Mesenchymal stem cell (in vitro differentiated cells and primary cell): ENCODE data around the gene FNDC3B.
A peak's percentile ranks its signal among the peaks of the same experiment; 100 is the strongest.

ENCODE experiments used
- DNase-seq: peaks from one replicate; pipeline ENCODE4 v3.0.0-alpha.2; 2013
- H2AFZ ChIP-seq: one replicate; pipeline ENCODE4 v1.6.1; 2013; ENCODE audit warnings: low read depth, mild to moderate bottlenecking, control low read depth, inconsistent platforms, low read length, moderate library complexity
- H2AK5ac ChIP-seq: 2 replicates; pipeline ENCODE4 v1.6.1; 2013; ENCODE audit warnings: low read length, moderate library complexity, mild to moderate bottlenecking, inconsistent platforms; ENCODE audit not compliant: severe bottlenecking
- H2BK120ac ChIP-seq: one replicate; pipeline ENCODE4 v1.6.1; 2013; ENCODE audit warnings: low read depth, mild to moderate bottlenecking, inconsistent platforms, low read length, moderate library complexity
- H2BK12ac ChIP-seq, 2 experiments: one replicate each; pipeline ENCODE4 v1.6.1; 2013; ENCODE audit warnings: inconsistent platforms in 2 of 2, low read length in 2 of 2, mild to moderate bottlenecking in 2 of 2, moderate library complexity in 2 of 2, control low read depth in 1 of 2
- H2BK15ac ChIP-seq: one replicate; pipeline ENCODE4 v1.6.1; 2013; ENCODE audit warnings: mild to moderate bottlenecking, low read depth, inconsistent platforms; ENCODE audit not compliant: poor library complexity, severe bottlenecking
- H2BK5ac ChIP-seq: 2 replicates; pipeline ENCODE4 v1.6.1; 2013; ENCODE audit warnings: low read depth, mild to moderate bottlenecking, low read length, control low read depth, inconsistent platforms; ENCODE audit not compliant: poor library complexity, severe bottlenecking
- H3K14ac ChIP-seq, 2 experiments: one replicate each; pipeline ENCODE4 v1.6.1; 2013; ENCODE audit warnings: inconsistent platforms in 2 of 2, low read length in 2 of 2, control low read depth in 1 of 2, mild to moderate bottlenecking in 1 of 2, moderate library complexity in 1 of 2
- H3K18ac ChIP-seq, 2 experiments: one replicate each; pipeline ENCODE4 v1.6.1; 2013; ENCODE audit warnings: inconsistent platforms in 2 of 2, low read length in 2 of 2, control low read depth in 1 of 2, low read depth in 1 of 2, mild to moderate bottlenecking in 1 of 2
- H3K23ac ChIP-seq, 2 experiments: one replicate each; pipeline ENCODE4 v1.6.1; 2013; ENCODE audit warnings: inconsistent platforms in 2 of 2, low read length in 2 of 2, mild to moderate bottlenecking in 2 of 2, moderate library complexity in 2 of 2, control low read depth in 1 of 2
- H3K27ac ChIP-seq: 2 replicates; pipeline ENCODE4 v1.5.1; 2013; ENCODE audit warnings: mild to moderate bottlenecking, moderate library complexity, low read length, control low read depth, inconsistent platforms; ENCODE audit not compliant: poor library complexity, severe bottlenecking
- H3K27me3 ChIP-seq, 2 experiments: 2 replicates each; pipeline versions ENCODE4 v1.6.1 to v1.7.0; 2013; ENCODE audit warnings: low read length in 2 of 2, mild to moderate bottlenecking in 2 of 2, moderate library complexity in 2 of 2, control low read depth in 1 of 2, inconsistent platforms in 1 of 2; ENCODE audit not compliant: control insufficient read depth in 1 of 2, insufficient read depth in 1 of 2
- H3K36me3 ChIP-seq, 2 experiments: 2 replicates each; pipeline versions ENCODE4 v1.6.1 to v1.7.0; 2013; ENCODE audit warnings: low read length in 2 of 2, control low read depth in 1 of 2, inconsistent platforms in 1 of 2, low read depth in 1 of 2, mild to moderate bottlenecking in 1 of 2; ENCODE audit not compliant: insufficient read depth in 2 of 2, control insufficient read depth in 1 of 2
- H3K4ac ChIP-seq, 2 experiments: one replicate each; pipeline ENCODE4 v1.6.1; 2013; ENCODE audit warnings: inconsistent platforms in 2 of 2, low read length in 2 of 2, mild to moderate bottlenecking in 2 of 2, moderate library complexity in 2 of 2, control low read depth in 1 of 2, low read depth in 1 of 2
- H3K4me1 ChIP-seq: 2 replicates; pipeline ENCODE4 v1.6.1; 2013; ENCODE audit warnings: low read depth, low read length, control low read depth; ENCODE audit not compliant: control insufficient read depth, insufficient read depth
- H3K4me2 ChIP-seq: 2 replicates; pipeline ENCODE4 v1.6.1; 2013; ENCODE audit warnings: low read length, mild to moderate bottlenecking, inconsistent platforms; ENCODE audit not compliant: poor library complexity, severe bottlenecking
- H3K4me3 ChIP-seq, 2 experiments: 2 replicates each; pipeline versions ENCODE4 v1.5.1 to v1.7.0; 2013; ENCODE audit warnings: low read length in 2 of 2, mild to moderate bottlenecking in 2 of 2, control low read depth in 1 of 2, low read depth in 1 of 2; ENCODE audit not compliant: insufficient read depth in 1 of 2
- H3K79me1 ChIP-seq: replicated peaks from 2 replicates; pipeline ENCODE4 v1.6.1; 2013; ENCODE audit warnings: mild to moderate bottlenecking, control low read depth, low read length, inconsistent platforms; ENCODE audit not compliant: poor library complexity, severe bottlenecking
- H3K9ac ChIP-seq: 2 replicates; pipeline ENCODE4 v1.7.0; 2013; ENCODE audit warnings: mild to moderate bottlenecking, low read length, moderate library complexity
- H3K9me3 ChIP-seq: 2 replicates; pipeline ENCODE4 v1.7.0; 2013; ENCODE audit warnings: mild to moderate bottlenecking, low read length; ENCODE audit not compliant: control insufficient read depth
- H4K8ac ChIP-seq: one replicate; pipeline ENCODE4 v1.6.1; 2013; ENCODE audit warnings: inconsistent platforms, mild to moderate bottlenecking, low read length, moderate library complexity
- H4K91ac ChIP-seq: one replicate; pipeline ENCODE4 v1.6.1; 2013; ENCODE audit warnings: mild to moderate bottlenecking, low read length, inconsistent platforms
- WGBS: methylation state at CpG from one replicate; pipeline ENCODE4 v1.1.7; 2013; ENCODE audit warnings: mixed read lengths; 5-methylcytosine and 5-hydroxymethylcytosine counted together

FNDC3B gene

GRCh38 chr3:172174513-172175253 is 135.3 kb downstream of the FNDC3B start:
- peaks cover 5% of the 10 kb centered on the region for H3K4me1 ChIP-seq
- H3K9me3 ChIP-seq: no peaks in the 10 kb centered on the region
- H2BK120ac ChIP-seq: no peak overlapping the region
- H4K91ac ChIP-seq: no peak overlapping the region
- peaks cover 5% of the 10 kb centered on the region for H3K79me1 ChIP-seq
- peak overlapping the region in 1 of 2 experiments; percentile 76 for H3K4ac ChIP-seq
- no peak overlapping the region for H2BK5ac ChIP-seq
- WGBS: 53% methylated on average over 6 of the region's 7 CpGs
- peak overlapping the region; percentile 43 for H3K27ac ChIP-seq
- DNase-seq: peak; percentile 58
- no peak overlapping the region for H3K4me3 ChIP-seq
- no peak overlapping the region for H2BK15ac ChIP-seq
- H2BK12ac ChIP-seq: no peak overlapping the region
- no peak overlapping the region for H3K9ac ChIP-seq
- no peak overlapping the region for H4K8ac ChIP-seq
- no peak overlapping the region for H3K4me2 ChIP-seq
- H3K14ac ChIP-seq: no peak overlapping the region
- peak overlapping the region; percentile 10 for H2AK5ac ChIP-seq
- no peaks in the 10 kb centered on the region for H3K27me3 ChIP-seq
- peaks cover 9 to 20% of the 10 kb centered on the region in 2 experiments for H3K36me3 ChIP-seq
- no peak overlapping the region for H2AFZ ChIP-seq
- peak overlapping the region; percentile 45 to 66 for H3K18ac ChIP-seq
- peak overlapping the region in 1 of 2 experiments; percentile 72 for H3K23ac ChIP-seq

- WGBS: no CpG with 5 or more reads among the region's 3 CpGs
- Histone ChIP-seq H3K27me3 (no peaks in the 10 kb centered on the region), H2BK5ac (no peak overlapping the region), H3K9ac (no peak overlapping the region), H2AK5ac (peak overlapping the region; percentile 10), H3K14ac (no peak overlapping the region), H2BK120ac (no peak overlapping the region), H4K91ac (no peak overlapping the region), H3K9me3 (no peaks in the 10 kb centered on the region), H3K4ac (peak overlapping the region in 1 of 2 experiments; percentile 76), H4K8ac (no peak overlapping the region), H3K18ac (peak overlapping the region; percentile 45 to 66), H3K79me1 (peaks cover 7% of the 10 kb centered on the region), H2AFZ (no peak overlapping the region), H3K4me1 (peaks cover 6% of the 10 kb centered on the region), H3K4me3 (no peak overlapping the region), H3K23ac (no peak overlapping the region), H3K4me2 (no peak overlapping the region), H3K36me3 (peaks cover 7 to 20% of the 10 kb centered on the region in 2 experiments), H2BK12ac (no peak overlapping the region), H3K27ac (peak overlapping the region; percentile 43), H2BK15ac (no peak overlapping the region)
- DNase-seq: no peak
These were observed 135.8 kb downstream of the FNDC3B start for GRCh38 chr3:172175254-172175599.

GRCh38 chr3:172176061-172176770 is 136.8 kb downstream of the FNDC3B start:
- Histone ChIP-seq H3K14ac (no peak overlapping the region), H3K4me3 (no peak overlapping the region), H2AK5ac (no peak overlapping the region), H3K4ac (no peak overlapping the region), H3K36me3 (peaks cover 6 to 14% of the 10 kb centered on the region in 2 experiments), H2AFZ (no peak overlapping the region), H2BK15ac (no peak overlapping the region), H2BK120ac (no peak overlapping the region), H3K4me2 (no peak overlapping the region), H2BK12ac (no peak overlapping the region), H4K8ac (no peak overlapping the region), H3K27me3 (no peaks in the 10 kb centered on the region), H3K79me1 (peaks cover 5% of the 10 kb centered on the region), H3K9me3 (no peaks in the 10 kb centered on the region), H3K27ac (no peak overlapping the region), H3K4me1 (peaks cover 7% of the 10 kb centered on the region), H3K9ac (no peak overlapping the region), H3K23ac (no peak overlapping the region), H3K18ac (no peak overlapping the region), H2BK5ac (no peak overlapping the region), H4K91ac (no peak overlapping the region)
- no peak for DNase-seq
- WGBS: 86% methylated on average over 2 of the region's 3 CpGs

- Histone ChIP-seq H3K79me1 (peaks cover 5% of the 10 kb centered on the region), H3K27ac (no peak overlapping the region), H3K23ac (no peak overlapping the region), H3K4me3 (no peak overlapping the region), H2AK5ac (no peak overlapping the region), H3K18ac (no peak overlapping the region), H3K4ac (no peak overlapping the region), H3K27me3 (no peaks in the 10 kb centered on the region), H2BK15ac (no peak overlapping the region), H2AFZ (no peak overlapping the region), H4K8ac (no peak overlapping the region), H2BK12ac (no peak overlapping the region), H4K91ac (no peak overlapping the region), H3K4me1 (peaks cover 11% of the 10 kb centered on the region), H3K9me3 (no peaks in the 10 kb centered on the region), H2BK5ac (no peak overlapping the region), H3K4me2 (no peak overlapping the region), H3K36me3 (peaks cover 6 to 14% of the 10 kb centered on the region in 2 experiments), H3K14ac (no peak overlapping the region), H3K9ac (no peak overlapping the region), H2BK120ac (no peak overlapping the region)
- no peak for DNase-seq
- WGBS: 89% methylated on average over 3 of the region's 3 CpGs
These were observed 137.7 kb downstream of the FNDC3B start for GRCh38 chr3:172177046-172177445.
